ENCODE data around the gene PIF1.

The PIF1 gene

GRCh38 chr15:64813075-64813474 is 12.4 kb downstream of the PIF1 start:
- H3K9ac ChIP-seq: no peak overlapping the region
- H3K79me2 ChIP-seq (ENCODE audit: insufficient read depth, low read depth): no peaks in the 10 kb centered on the region
- no peak overlapping the region for H3K27ac ChIP-seq
- H3K4me3 ChIP-seq (IDR thresholded peaks at IDR 0.05; ENCODE audit: insufficient read depth, low read depth, low read length): no peak overlapping the region
- no peak overlapping the region for H2AFZ ChIP-seq (ENCODE audit: low read depth)
- H3K4me2 ChIP-seq: no peak overlapping the region
- TF ChIP-seq, protein P1, sequence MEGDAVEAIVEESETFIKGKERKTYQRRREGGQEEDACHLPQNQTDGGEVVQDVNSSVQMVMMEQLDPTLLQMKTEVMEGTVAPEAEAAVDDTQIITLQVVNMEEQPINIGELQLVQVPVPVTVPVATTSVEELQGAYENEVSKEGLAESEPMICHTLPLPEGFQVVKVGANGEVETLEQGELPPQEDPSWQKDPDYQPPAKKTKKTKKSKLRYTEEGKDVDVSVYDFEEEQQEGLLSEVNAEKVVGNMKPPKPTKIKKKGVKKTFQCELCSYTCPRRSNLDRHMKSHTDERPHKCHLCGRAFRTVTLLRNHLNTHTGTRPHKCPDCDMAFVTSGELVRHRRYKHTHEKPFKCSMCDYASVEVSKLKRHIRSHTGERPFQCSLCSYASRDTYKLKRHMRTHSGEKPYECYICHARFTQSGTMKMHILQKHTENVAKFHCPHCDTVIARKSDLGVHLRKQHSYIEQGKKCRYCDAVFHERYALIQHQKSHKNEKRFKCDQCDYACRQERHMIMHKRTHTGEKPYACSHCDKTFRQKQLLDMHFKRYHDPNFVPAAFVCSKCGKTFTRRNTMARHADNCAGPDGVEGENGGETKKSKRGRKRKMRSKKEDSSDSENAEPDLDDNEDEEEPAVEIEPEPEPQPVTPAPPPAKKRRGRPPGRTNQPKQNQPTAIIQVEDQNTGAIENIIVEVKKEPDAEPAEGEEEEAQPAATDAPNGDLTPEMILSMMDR (conservative IDR thresholded peaks at IDR 0.05; ENCODE audit: low read depth, low read length): no peak
- H3K36me3 ChIP-seq (ENCODE audit: insufficient read depth): no peaks in the 10 kb centered on the region
- H4K20me1 ChIP-seq (ENCODE audit: insufficient read depth): no peaks in the 10 kb centered on the region
- H3K4me1 ChIP-seq (ENCODE audit: low read depth, poor library complexity, severe bottlenecking): peaks cover 18% of the 10 kb centered on the region
- no peaks in the 10 kb centered on the region for H3K27me3 ChIP-seq (ENCODE audit: insufficient read depth, low read depth)

DNA sequence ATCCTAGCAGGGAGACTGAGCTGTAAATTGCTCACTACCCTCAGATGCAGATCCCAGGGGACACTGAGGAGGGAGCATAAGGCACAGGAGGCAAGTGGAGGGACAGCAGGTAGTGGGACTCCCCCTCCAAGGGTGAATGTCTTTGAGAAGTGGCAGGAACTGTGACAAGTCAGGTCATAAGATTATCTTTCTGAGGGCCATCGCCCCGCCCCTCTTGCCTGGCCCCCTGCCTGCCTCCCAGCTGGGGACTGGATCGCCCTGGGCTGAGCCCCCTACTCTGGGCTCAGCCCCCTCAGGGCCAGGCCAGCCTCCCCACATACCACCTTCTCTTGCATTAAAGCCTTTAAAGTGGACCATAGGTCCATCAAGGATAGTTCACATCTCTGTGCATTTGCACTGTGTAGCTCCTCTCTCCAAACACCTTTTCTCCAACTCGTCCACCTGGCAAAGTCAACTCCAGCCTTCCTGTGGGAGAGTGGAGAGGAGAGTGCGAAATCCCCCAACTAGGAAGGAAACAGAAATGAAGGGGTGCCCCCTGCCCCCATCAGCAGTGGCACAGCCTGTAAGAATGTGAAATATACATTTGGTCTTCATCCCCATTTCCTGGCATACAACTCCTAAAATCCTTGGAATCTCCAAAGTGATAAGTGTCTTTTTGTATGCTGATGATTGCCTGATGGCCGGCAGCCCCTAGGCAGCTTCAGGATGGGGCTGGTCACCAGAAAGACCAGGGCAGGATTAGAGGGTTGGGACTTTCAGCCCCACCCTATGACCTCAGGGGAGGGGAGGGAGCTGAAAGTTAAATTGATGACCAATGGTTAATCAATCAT is 14.7 kb downstream of the PIF1 start:
- no peaks in the 10 kb centered on the region for H3K27me3 ChIP-seq (ENCODE audit: insufficient read depth, low read depth)
- H3K4me1 ChIP-seq (ENCODE audit: low read depth, poor library complexity, severe bottlenecking): peaks cover 18% of the 10 kb centered on the region
- no peaks in the 10 kb centered on the region for H3K79me2 ChIP-seq (ENCODE audit: insufficient read depth, low read depth)
- no peak overlapping the region for H3K4me3 ChIP-seq (IDR thresholded peaks at IDR 0.05; ENCODE audit: insufficient read depth, low read depth, low read length)
- no peaks in the 10 kb centered on the region for H4K20me1 ChIP-seq (ENCODE audit: insufficient read depth)
- H2AFZ ChIP-seq (ENCODE audit: low read depth): no peak overlapping the region
- H3K27ac ChIP-seq: no peak overlapping the region
- TF ChIP-seq, protein P1 (conservative IDR thresholded peaks at IDR 0.05; ENCODE audit: low read depth, low read length): no peak; the same call in 1 of the 2 replicates
- H3K36me3 ChIP-seq (ENCODE audit: insufficient read depth): no peaks in the 10 kb centered on the region
- no peak overlapping the region for H3K9ac ChIP-seq
- no peak overlapping the region for H3K4me2 ChIP-seq

DNA sequence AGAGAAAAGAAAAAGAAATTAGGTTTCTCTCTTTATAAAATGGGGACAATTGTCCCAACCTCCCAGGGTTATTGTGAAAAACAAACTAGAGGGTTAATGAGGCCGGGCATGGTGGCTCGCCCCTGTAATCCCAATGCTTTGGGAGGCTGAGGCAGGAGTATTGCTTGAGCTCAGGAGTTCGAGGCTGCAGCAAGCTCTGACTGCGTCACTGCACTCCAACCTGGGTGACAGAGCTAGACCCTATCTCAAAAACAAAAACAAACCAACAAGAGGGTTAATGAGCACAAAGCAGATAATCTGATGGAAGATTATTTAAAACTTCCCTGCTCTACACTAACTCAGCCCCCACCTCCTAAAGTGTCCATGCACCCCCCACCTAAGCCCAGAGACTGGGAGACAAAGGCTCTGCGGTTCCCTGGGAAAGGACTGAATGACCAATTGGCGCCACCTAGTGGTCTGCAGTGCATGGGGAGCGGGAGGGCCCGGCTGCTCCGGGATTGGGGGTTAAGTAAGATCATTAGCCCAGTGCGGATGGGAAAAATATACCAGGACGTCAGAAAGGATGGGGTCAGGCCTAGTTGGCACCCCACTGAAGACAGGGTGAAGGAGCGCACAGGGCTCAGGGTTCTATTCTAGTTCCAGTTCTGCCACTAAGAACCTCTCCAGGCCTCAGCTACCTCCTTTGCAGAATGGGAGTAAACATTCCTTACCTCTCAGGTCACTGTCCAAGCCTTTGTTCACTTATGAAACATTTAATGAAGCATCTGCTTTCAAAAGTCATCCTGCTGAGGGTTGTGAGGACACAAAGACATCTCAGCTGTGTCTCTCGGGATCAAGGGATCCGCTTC is 15.6 kb downstream of the PIF1 start:
- H3K4me2 ChIP-seq: no peak overlapping the region

DNA sequence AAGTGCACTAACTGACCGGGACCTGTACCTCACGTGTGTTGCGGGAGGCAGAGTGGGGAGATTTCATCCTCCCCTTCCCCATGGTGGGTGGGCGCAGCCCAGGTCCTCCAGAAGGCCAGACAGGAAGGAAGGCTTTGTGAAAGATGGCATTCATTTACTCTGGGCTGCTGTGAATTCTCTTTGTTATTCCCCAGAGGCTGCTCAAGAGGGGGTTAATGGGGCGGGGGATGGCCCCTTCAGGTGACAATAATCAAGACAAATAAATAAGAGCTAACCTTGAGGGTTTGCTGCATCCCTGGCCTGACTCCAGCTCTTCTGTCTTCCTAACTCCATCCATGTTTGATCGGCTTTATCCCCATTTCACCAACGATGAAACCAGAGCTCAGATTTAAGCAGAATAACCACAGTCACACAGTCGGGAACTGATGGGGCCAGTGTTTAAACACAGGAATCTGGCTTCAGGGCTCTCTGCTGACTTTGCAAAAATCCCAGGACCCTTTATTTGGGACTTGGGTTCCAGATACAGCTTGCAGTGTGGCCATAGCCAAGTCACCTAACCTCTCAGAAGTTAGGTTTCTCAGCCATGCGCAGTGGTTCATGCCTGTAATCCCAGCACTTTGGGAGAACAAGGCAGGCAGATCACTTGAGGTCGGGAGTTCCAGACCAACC is 16.5 kb downstream of the PIF1 start:
- no peak overlapping the region for H2AFZ ChIP-seq (ENCODE audit: low read depth)
- TF ChIP-seq, protein P1 (conservative IDR thresholded peaks at IDR 0.05; ENCODE audit: low read depth, low read length): no peak
- H3K4me1 ChIP-seq (ENCODE audit: low read depth, poor library complexity, severe bottlenecking): peaks cover 12% of the 10 kb centered on the region
- H3K79me2 ChIP-seq (ENCODE audit: insufficient read depth, low read depth): no peaks in the 10 kb centered on the region
- no peak overlapping the region for H3K4me2 ChIP-seq
- H3K27ac ChIP-seq: no peak overlapping the region
- no peak overlapping the region for H3K9ac ChIP-seq
- no peaks in the 10 kb centered on the region for H3K27me3 ChIP-seq (ENCODE audit: insufficient read depth, low read depth)
- no peaks in the 10 kb centered on the region for H3K36me3 ChIP-seq (ENCODE audit: insufficient read depth)
- no peak overlapping the region for H3K4me3 ChIP-seq (IDR thresholded peaks at IDR 0.05; ENCODE audit: insufficient read depth, low read depth, low read length)
- no peaks in the 10 kb centered on the region for H4K20me1 ChIP-seq (ENCODE audit: insufficient read depth)

More for the DNA sequence above, 15.6 kb downstream of the PIF1 start:
- no peaks in the 10 kb centered on the region for H3K27me3 ChIP-seq (ENCODE audit: insufficient read depth, low read depth)
- H3K27ac ChIP-seq: no peak overlapping the region
- H3K9ac ChIP-seq: no peak overlapping the region
- no peak overlapping the region for H2AFZ ChIP-seq (ENCODE audit: low read depth)
- TF ChIP-seq, protein P1 (conservative IDR thresholded peaks at IDR 0.05; ENCODE audit: low read depth, low read length): peak; percentile 94
- peaks cover 14% of the 10 kb centered on the region for H3K4me1 ChIP-seq (ENCODE audit: low read depth, poor library complexity, severe bottlenecking)
- no peaks in the 10 kb centered on the region for H4K20me1 ChIP-seq (ENCODE audit: insufficient read depth)
- no peaks in the 10 kb centered on the region for H3K36me3 ChIP-seq (ENCODE audit: insufficient read depth)
- H3K79me2 ChIP-seq (ENCODE audit: insufficient read depth, low read depth): no peaks in the 10 kb centered on the region
- no peak overlapping the region for H3K4me3 ChIP-seq (IDR thresholded peaks at IDR 0.05; ENCODE audit: insufficient read depth, low read depth, low read length)
